ENCODE measurements around the gene VPS37C. TPM values are rescaled to one million over a fixed set of nuclear protein-coding genes. Genes with fewer than 3 reads are reported as not detected.

The VPS37C gene
- total and polyA plus RNA-seq, 9 of the 15 experiments (the other 6 are each of a cell fraction or from before 2014, with no cell fraction given), result 0.62 to 29.8 (median 11.5) TPM

GRCh38 chr11:61118406-61118805, 42.8 kb downstream of the VPS37C start:
- Histone ChIP-seq H3K27me3 (ENCODE audit: control insufficient read depth in 2 of 2, insufficient read depth in 2 of 2, low read length in 2 of 2) (peaks cover 21 to 58% of the 10 kb centered on the region in 2 experiments; a peak in 4 of 5 replicates), H3K4me1 (replicated peaks in 1 of 2; ENCODE audit: control insufficient read depth in 2 of 2, insufficient read depth in 2 of 2, low read length in 2 of 2) (peaks cover 9 to 11% of the 10 kb centered on the region in 2 experiments; a peak in 4 of 5 replicates), H3K4me2 (ENCODE audit: insufficient read depth, low read length) (no peak overlapping the region), H3K4me3 (no peak overlapping the region), H3K9me3 (replicated peaks; ENCODE audit: control insufficient read depth, insufficient read depth, low read depth, low read length) (no peaks in the 10 kb centered on the region), H3K79me2 (ENCODE audit: control insufficient read depth, insufficient read depth, low read length) (no peaks in the 10 kb centered on the region), H4K20me1 (replicated peaks; ENCODE audit: control insufficient read depth, insufficient read depth, low read length) (peaks cover 23% of the 10 kb centered on the region), H3K27ac (ENCODE audit: extremely low read depth, low read depth, low read length) (no peak overlapping the region), H2AFZ (ENCODE audit: low read depth, low read length) (no peak overlapping the region), H3K9me1 (ENCODE audit: control insufficient read depth, insufficient read depth, low read length) (peaks cover 4% of the 10 kb centered on the region), H3K9ac (ENCODE audit: insufficient read depth in 1 of 2, low read depth in 2 of 2, low read length in 2 of 2) (no peak overlapping the region), H3K36me3 (ENCODE audit: control insufficient read depth, insufficient read depth, low read length) (no peaks in the 10 kb centered on the region)
- no peak for TF ChIP-seq ZNF3 (CRISPR knock-in tag; IDR thresholded peaks at IDR 0.05)
- no peak for TF ChIP-seq ZC3H11A (IDR thresholded peaks at IDR 0.05; ENCODE audit: low read depth, low read length)
- no peak for TF ChIP-seq NCOA4 (IDR thresholded peaks at IDR 0.05; ENCODE audit: partially characterized antibody)
- TF ChIP-seq ZNF384 (IDR thresholded peaks at IDR 0.05; ENCODE audit: low read depth, low read length), result no peak
- WGBS (ENCODE audit: insufficient coverage, low coverage, missing lambda C conversion rate), result 1% methylated on average over 9 of the region's 9 CpGs
- BruUV-seq (replicated peaks), result no TSS peak
- CTCF ChIA-PET (ENCODE audit: low intra/inter-chr PET ratio), result no interaction called here
- ATAC-seq (no peak), FAIRE-seq (no peak), DNase-seq (ENCODE audit: extremely low read depth in 1 of 4, low spot score in 3 of 4) (no peak)
- POLR2A ChIA-PET, result interaction anchor here (0.7 kb wide), 1 partner anchor 267 kb away, joined by 3 read pairs; no protein-coding TSS in a partner anchor
- in situ Hi-C loops (cut with MboI) (no loop called here), intact Hi-C loops (cut with micrococcal nuclease) (no loop called here)

- Histone ChIP-seq H2AFZ (ENCODE audit: low read depth, low read length) (no peak overlapping the region), H3K79me2 (ENCODE audit: control insufficient read depth, insufficient read depth, low read length) (no peaks in the 10 kb centered on the region), H3K4me3 (no peak overlapping the region), H3K27me3 (ENCODE audit: control insufficient read depth in 2 of 2, insufficient read depth in 2 of 2, low read length in 2 of 2) (peaks cover 18 to 61% of the 10 kb centered on the region in 2 experiments; a peak in 4 of 5 replicates), H4K20me1 (replicated peaks; ENCODE audit: control insufficient read depth, insufficient read depth, low read length) (peaks cover 19% of the 10 kb centered on the region), H3K4me1 (replicated peaks in 1 of 2; ENCODE audit: control insufficient read depth in 2 of 2, insufficient read depth in 2 of 2, low read length in 2 of 2) (peaks cover 9 to 11% of the 10 kb centered on the region in 2 experiments; a peak in 4 of 5 replicates), H3K9ac (ENCODE audit: insufficient read depth in 1 of 2, low read depth in 2 of 2, low read length in 2 of 2) (no peak overlapping the region), H3K36me3 (ENCODE audit: control insufficient read depth, insufficient read depth, low read length) (no peaks in the 10 kb centered on the region), H3K4me2 (ENCODE audit: insufficient read depth, low read length) (no peak overlapping the region), H3K27ac (ENCODE audit: extremely low read depth, low read depth, low read length) (no peak overlapping the region), H3K9me3 (replicated peaks; ENCODE audit: control insufficient read depth, insufficient read depth, low read depth, low read length) (no peaks in the 10 kb centered on the region), H3K9me1 (ENCODE audit: control insufficient read depth, insufficient read depth, low read length) (peaks cover 4% of the 10 kb centered on the region)
- intact Hi-C loops (cut with micrococcal nuclease), result no loop called here
- no peak for FAIRE-seq
- no peak for ATAC-seq
- 2% methylated on average over 9 of the region's 9 CpGs for WGBS (ENCODE audit: insufficient coverage, low coverage, missing lambda C conversion rate)
- DNase-seq (ENCODE audit: extremely low read depth in 1 of 4, low spot score in 3 of 4), result no peak
- in situ Hi-C loops (cut with MboI), result no loop called here
- BruUV-seq (replicated peaks), result no TSS peak
- CTCF ChIA-PET (ENCODE audit: low intra/inter-chr PET ratio), result no interaction called here
- POLR2A ChIA-PET, result interaction anchor here (0.7 kb wide), 1 partner anchor 268 kb away, joined by 3 read pairs; no protein-coding TSS in a partner anchor
- TF ChIP-seq EHMT2 (IDR thresholded peaks at IDR 0.05), result no peak
- no peak for TF ChIP-seq TOE1 (IDR thresholded peaks at IDR 0.05; ENCODE audit: borderline replicate concordance)
- no peak for TF ChIP-seq TOE1 (CRISPR knock-in tag; IDR thresholded peaks at IDR 0.05; ENCODE audit: borderline replicate concordance, low read depth)
- TF ChIP-seq ZBED1 (IDR thresholded peaks at IDR 0.05), result no peak
- no peak for TF ChIP-seq KDM2B (CRISPR knock-in tag; IDR thresholded peaks at IDR 0.05)
- TF ChIP-seq EZH2 (IDR thresholded peaks at IDR 0.05; ENCODE audit: borderline replicate concordance, low read depth, low read length), result no peak
- no peak for TF ChIP-seq HNRNPK (IDR thresholded peaks at IDR 0.05; ENCODE audit: low read depth, low read length, poor library complexity, severe bottlenecking)
- no peak for TF ChIP-seq ARID1B (IDR thresholded peaks at IDR 0.05)
- no peak for TF ChIP-seq U2AF1 (optimal IDR thresholded peaks at IDR 0.05; ENCODE audit: low read depth, low read length)
- TF ChIP-seq CHAMP1 (IDR thresholded peaks at IDR 0.05), result no peak
- no peak for TF ChIP-seq BMI1 (IDR thresholded peaks at IDR 0.05; ENCODE audit: low read length)
- TF ChIP-seq ZNF79 (CRISPR knock-in tag; IDR thresholded peaks at IDR 0.05; ENCODE audit: low read depth), result no peak
- no peak for TF ChIP-seq ZNF354B (CRISPR knock-in tag; IDR thresholded peaks at IDR 0.05)
These were observed 43.2 kb downstream of the VPS37C start for GRCh38 chr11:61118004-61118403.
